ENCODE measurements around the gene GRAMD1B.
"Not testable (repeated sequence)": the region's sequence is repeated elsewhere in the genome, so short reads cannot be mapped to it uniquely, and the experiment has no call there.

Gene GRAMD1B

DNA sequence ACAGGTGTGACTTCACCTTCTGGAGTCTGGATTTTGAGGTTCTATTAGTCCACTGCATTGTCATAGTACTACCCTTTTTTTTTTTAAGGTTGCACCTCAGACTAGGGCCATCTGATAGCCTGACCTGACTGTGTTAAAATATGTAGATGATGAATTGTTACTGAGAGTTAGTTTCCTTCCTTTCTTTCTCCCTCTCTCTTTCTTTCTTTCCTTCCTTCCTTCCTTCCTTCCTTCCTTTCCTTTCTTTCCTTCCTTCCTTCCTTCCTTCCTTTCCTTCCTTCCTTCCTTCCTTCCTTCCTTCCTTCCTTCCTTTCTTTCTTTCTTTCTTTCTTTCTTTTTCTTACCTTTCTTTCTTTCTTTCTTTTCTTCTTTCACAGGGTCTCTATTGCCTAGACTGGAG is 83.2 kb downstream of the GRAMD1B start:
- not testable (repeated sequence) for DNase-seq

DNA sequence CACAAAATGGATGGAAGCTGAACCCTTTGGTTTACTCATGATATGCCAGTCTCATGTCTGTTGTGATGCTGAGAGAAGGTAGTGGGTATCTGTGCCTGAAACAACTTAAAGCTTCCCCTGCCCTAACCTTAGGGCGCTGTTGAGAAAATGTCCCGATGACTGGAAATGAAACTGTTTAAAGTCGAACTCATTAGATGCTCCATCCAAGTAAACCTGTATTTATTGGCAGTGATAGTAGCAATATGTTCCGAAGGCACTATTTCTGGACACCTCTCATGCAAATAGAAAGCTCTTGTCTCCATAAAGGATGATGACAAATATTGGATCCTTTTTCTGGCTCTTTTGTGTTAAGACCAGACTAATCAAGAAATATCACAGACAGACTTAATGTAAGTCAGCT is 86.2 kb downstream of the GRAMD1B start:
- DNase-seq = no peak

DNA sequence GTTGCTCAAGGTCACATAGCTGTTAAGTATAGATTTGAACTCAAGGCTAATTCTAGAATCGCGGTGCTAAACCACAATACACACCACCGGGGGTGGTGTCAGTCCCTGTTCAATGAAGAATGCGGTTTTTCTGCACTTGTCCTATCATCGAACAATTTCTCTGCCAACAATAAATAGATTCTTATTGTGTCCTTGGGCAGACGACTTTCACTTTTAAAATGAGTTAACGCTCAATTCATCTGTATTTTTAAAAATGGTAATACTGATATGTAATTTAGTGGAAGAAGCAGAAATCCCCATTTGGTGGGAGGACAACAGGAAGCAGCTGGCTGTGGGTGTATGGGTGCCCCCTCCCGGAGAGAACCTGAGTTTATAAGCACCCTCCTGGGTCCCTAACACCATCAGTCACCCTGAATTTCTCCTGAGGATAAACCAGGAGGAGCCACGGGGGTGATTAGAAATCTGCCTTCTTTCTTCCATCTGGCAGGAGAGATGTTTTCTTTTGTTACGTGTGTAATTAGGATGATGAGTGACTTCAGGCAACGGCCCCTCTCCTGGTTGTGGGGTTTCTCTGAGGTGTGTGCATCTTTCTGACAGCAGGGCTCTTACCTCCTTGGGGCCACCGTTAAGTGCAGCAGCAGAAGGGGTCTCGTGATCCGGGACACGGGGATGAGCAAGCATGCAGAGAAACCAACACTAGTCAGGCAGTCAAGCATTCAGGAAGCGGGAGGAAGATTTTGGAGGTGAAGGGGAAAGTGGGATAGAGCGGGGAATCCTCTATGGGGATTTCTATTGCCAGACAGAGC is 87.7 kb downstream of the GRAMD1B start:
- no peak for DNase-seq

DNA sequence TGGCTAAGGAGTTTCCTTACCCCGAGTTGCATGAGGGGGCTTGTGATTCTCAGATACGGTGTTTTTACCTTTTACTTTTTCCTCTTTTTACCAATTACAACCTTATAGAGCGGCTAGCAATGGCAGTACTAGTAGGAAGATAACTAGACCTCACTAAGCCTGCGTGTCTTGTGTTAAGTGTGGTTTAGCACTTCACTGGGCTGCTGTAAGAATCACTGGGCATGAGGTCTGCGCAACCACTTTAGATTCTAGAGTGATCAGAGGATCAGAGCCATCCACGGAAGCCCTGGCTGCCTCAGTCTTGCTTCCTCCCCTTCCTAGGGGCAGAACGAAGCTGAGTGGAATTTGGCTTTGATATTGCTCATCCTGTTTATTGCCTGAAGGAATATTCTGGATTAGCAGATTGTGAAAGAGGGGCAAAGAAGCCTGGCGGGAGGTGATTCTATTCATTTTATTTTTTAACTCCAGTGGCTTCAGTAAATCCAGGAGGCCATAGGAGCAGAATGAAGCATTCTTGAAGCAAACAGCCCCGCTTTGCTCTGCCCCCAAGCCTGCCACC is 88.5 kb downstream of the GRAMD1B start:
- no peak for DNase-seq

DNA sequence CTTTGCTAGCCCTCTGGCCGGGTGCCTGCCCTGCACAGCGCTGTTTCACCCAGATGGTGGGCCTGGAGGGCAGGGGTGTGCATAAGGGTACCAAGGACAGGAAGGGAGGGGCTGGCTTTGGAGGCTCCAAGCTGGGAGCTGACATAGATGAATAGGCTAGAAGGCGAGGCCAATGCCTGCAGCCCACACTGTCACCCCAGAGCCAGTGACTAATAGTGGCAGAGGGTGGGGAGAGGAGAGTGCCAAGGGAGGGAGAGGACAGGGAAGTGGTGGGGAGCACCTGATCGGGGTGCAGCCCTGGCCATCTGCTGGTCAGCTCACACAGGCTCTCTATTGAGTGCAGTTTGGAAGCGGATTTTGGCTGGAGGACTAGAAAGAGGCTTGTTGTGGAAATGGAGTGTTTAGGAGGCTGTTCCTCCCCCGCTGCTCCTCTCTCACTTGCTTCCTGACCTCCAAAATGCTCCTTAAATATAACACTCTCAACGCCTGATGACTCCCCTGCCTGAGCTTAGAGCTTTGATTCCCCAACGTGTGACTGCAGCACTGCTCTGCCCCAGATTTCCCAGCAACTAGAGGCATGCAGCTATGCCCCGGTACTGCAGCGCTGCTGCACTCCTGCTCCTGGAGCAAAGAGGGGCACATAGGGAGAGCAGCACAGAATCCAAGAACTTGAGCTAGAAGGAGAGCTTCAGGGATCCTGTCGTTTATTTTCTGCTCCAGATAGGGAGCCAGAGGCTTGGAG is 89.2 kb downstream of the GRAMD1B start:
- DNase-seq = no peak

DNA sequence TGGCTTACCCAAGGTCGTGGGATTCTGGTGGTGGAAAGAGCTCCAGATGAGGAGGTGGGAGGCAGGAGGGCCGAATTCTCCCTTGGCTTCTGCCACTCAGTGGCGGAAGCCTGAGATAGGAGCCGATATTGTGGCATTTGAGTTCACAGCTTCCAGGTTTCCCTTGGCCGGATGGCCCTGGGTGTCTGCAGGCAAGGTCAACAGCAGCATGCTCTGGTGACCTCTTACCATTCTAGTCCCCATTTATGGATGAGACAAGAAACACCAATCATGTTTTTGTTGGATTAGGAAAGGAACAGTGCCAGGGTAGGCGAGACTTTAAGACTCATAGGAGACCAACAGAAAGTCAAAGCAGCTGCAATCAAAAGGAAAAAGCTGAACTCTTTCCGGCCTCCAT is 89.7 kb downstream of the GRAMD1B start:
- no peak for DNase-seq

DNA sequence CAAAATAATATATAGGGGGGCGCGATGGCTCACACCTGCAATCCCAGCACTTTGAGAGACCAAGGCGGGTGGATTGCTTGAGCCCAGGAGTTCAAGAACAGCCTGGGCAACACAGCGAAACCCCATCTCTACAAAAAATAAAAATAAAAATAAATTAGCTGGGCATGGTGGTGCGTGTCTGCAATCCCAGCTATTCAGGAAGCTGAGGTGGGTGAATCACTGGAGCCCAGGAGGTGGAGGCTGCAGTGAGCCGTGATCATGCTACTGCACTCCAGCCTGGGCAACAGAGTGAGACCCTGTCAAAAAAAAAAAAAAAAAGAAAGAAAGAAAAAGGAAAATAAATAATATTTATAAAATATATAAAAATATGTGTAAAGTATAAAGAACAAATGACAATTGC is 90.4 kb downstream of the GRAMD1B start:
- DNase-seq = not testable (repeated sequence)

DNA sequence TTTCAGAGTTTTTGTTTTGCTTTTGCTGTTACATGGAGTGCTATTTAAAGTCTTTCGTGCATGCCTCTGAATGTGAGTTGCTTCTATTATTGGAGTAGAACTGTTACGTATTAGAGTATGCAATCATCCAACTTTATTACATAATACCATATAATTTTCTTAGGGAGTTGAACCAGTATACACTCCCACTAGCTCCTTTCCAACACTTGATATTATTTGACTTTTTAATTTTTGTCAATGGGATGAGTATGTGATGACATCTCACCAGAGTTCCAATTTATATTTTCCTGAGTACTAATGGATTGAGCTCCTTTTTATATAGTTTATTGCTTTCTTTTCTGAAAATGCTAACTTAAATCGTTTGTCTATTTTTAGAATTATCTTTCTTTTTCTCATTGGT is 90.9 kb downstream of the GRAMD1B start:
- no peak for DNase-seq

DNA sequence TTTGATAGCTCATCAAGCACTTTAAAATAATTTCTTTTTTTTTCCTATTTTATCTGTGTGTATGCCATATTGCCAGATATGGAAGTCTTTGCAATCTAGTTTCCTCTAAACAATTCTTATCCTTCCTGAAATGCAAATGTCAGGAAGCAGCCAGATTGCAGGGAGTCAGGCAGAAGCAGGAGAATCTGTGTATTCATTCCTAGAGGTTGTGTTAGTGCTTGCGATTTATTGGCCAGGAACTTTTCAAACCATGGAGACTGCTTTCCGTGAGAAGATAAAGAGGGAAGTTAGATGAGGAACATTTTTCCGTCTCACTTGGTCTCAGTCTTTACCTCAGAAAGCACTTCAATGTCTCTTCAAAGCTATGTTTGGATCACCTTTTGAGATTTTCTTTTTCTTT is 91.9 kb downstream of the GRAMD1B start:
- DNase-seq = no peak

DNA sequence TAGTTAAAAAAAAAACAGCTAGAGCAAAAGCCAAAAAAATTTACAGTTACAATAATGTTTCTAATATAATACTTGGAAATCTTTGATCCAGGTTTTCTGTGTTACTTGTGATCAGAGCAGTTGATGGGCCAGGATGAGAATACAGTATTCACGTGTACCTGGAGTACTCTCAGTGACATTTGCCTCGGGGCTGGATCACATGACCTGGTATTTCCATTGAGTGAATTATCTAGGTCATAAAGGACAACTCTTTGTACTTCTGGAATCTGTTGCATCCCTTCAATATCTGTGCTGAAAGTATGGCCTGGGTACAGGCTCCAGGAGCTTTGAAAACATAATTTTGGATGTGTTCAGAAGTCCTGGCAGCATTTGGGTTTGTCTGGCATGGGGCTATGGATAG is 93.5 kb downstream of the GRAMD1B start:
- DNase-seq = no peak

DNA sequence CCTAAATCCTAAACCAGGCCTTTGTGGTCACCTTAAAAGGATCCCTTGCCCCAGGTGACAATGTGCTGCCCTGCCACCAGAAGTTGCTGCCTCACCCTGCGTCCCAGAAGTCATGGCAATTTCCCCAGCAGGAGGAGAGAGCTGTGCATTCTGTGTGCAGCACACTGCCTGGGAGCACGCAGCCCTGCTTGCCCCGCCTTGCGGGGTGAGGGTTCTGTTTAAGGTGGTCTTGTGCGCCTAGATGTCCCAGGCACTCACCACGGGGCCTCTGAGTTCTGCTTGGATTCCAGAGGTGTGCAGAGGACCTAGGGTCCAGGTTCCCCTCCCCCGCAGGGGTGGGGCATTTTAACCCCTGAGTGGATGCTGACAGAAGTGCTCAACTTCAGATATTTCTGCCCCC is 95.0 kb downstream of the GRAMD1B start:
- DNase-seq = no peak

DNA sequence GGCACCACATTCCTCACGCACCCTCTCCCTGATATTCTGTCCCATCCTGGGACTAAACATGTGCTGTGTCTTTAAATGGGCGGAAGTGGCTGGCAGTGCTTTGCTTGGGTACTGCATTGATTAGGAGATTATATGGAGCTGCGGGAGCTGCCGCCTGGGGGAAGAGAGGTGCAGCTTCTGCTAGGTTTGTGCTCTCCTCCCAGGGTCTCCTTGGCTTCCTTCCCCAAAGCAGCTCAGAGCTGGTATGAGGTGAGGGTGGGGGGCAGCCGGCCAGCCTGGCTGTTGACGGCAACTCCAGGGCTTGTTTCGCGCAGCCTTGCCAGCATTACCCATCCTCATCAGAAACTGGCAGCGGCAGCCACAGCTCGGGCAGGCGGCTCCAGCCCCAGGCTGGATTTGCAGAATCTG is 95.4 kb downstream of the GRAMD1B start:
- DNase-seq = no peak

DNA sequence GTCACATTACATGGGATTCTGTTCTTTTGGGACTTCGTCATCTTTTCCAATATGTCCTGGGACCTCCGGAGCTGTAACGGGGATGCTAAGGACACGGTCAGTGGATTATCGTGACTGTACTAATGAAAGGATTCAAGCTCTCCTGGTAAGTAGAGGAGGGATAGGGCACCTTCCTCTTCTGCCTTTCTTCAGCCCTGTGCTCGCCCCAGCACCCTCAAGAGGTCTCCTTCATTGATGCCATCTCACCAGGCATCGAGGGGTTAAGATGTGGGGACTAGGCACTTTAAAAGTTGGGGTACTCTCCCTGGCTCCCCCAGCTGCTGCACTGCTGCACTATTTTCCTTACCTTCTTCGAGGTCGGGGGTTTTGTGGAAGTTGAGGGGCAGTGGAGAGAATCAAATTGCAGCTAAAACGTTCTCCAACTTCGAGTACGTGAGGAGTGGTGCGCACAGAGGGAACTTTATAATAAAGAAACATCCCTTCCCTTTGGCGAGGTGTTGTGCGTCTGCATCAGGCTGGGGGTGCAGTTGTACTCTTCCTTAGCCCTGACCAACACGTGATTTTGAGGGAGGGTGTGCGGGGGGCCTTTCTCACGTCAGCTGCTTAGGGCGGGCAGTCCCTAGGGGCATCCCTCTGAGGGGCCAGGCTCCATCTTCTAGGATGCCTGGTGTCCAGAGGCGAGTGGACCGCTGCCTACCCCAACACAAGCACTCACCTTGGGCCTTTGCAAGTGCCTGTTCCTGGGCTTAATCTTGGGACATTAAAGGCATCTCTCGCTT is 96.1 kb downstream of the GRAMD1B start:
- no peak for DNase-seq

DNA sequence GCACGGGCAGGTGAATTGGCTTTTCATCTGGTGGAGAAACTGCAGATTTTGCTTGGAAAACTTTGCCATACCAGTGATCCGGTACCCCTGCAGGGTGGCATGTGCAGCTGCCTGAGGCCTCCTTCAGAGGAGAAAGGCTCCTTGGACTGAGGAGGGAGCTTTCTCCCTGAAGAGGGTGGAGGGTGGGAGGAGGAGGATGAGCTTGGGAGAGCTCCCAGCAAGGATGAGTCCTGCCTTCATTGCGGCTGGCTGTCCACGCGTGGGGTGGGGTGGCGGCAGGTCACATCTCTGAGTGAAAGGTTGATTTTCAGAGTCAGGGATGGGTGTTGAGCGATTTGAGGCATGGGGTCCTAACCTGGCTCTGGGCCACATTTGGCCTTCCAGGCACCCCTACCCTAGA is 96.8 kb downstream of the GRAMD1B start:
- no peak for DNase-seq

DNA sequence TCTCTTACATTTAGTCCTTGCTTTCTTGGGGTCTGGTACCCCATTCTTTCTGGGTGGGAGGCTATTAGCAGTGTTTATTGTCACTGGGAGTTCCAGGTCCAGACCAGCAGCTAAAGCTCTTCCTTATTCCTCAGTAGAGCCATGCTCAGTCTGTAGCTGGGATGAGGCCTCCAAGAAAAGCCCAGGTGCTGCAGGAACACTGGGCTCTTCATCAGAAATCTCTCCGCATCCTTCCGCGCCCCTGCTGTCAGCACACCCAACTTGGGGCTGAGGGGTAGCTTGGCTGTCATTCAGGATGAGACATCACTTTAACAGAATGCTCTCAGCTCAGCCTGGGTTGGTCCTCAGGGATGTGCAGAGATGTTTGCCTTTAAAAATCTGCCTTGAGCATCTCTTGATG is 97.5 kb downstream of the GRAMD1B start:
- DNase-seq = no peak

DNA sequence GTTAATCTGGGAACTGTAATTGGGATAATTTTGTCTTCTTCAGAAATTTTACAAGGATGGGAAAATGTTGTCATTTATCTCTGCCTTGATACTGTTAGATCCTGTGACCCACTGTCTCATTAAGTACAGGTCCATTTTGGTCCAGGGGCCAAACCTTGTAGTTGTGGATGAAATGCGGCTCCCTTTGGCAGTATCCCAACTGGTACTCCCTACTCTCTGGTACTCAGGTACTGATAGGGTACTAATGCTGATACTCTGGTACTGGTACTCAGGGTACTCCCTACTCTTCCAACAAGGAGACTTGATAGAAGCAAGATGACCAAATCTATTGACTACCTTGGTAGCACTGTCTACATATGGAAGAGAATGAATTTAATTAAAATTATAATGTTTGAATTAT is 97.9 kb downstream of the GRAMD1B start:
- DNase-seq = no peak

DNA sequence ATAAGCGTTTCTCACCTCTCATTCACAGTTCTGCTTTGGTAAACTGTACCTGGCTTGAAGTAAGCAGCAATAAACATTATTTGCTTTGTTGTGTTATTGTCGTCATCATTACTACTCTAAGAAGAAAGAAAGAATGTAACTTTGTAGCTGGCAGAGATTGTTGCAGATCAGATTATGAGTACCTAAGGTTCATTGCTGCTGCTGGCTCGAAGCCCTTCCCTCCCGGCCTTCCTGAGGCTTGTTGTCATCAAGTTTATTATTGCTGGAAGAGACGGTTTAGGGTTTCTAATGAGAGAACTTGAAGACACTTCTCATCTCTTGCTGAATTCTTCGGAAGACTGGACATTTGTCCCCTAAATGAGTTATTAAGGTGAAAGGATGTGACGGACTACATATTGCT is 101.3 kb downstream of the GRAMD1B start:
- DNase-seq = no peak

DNA sequence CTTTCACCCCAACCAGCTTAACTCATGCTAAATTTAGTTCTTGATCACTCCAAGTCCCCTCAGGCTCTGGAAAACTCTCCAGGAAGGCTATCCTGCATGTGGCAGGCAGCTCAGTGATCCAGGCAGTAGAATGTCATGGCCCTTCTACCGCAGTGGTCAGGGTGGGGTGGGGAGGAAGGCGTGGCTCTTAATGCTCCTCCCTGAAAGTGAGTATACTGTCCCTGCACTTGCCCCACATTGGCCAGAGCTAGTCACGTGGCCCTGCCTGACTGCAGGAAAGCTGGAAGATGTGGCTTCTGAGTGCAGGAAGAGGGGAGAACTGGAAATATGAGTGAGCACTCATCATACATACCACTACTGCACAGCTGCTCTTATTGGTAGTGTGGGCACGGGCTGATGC is 102.1 kb downstream of the GRAMD1B start:
- DNase-seq = no peak

DNA sequence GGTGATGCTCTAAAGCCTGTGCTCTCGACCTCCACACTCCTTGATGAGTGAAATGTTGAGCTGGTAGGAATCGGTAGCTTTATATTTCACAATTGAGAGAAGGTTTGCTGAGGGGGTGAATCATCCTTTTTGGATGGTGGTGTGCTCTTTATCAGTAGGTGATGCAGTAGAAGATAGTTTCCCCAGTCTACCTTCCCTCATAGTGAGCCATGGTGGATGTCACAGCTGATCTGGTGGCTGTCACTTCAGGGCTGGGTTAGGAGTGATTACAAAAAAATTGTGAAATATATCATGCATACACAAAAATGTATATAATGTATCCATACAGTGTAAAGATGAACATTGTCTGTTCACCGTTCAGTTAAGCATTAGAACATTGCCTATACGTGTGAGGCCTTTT is 105.3 kb downstream of the GRAMD1B start:
- DNase-seq = no peak

DNA sequence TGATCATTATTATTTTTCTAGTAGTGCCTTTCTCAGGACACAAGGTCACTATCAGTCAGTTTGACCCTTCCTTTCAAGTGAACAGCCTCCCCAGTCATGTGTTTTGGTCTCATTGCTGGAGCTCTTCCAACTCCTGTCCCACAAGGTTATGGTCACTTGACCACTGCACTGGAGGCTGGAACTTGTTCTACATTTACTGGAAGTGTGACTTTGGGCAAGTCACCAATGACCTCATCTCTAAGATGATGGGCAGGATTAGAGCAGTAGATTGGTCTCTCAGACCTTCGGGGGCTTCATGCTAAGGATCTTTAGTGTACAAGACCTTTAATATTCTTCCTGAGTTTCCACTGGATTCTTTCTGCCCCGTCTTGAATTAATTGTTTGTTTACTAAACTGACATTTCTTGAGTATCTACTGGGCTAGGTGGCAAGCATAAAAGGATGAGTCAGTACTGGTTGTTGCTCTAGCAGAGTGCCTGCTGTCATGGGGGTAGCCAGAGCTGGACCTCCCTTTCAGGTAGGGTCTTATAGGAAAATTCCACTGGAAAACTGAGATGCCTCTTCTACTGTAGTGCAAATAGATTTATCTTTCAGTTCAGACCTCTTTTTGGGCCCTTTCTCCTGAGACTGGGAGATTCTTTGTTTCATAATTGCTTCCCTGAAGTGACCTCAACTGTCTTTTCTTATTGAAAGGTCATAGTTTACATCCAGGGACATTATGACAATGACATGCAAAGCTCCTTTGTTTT is 106.8 kb downstream of the GRAMD1B start:
- no peak for DNase-seq

DNA sequence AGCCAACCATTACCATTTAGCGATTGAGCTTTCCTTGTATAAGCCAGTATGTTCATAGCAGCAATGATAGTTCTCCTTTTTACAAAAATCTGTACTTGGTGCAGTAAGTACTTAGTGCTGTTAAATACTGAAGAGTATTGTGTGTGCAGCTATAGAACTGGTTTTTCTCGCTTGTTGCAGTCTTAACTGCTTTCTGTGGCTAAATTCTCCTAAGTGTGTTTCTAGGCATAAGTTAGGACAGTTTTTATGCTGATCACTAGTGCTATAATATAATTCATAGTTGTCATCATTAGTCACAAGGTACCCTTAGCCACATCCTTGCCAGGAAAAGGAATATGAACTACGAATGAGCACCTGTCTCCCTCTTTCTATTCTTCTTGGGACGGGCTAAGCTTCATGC is 107.7 kb downstream of the GRAMD1B start:
- no peak for DNase-seq

DNA sequence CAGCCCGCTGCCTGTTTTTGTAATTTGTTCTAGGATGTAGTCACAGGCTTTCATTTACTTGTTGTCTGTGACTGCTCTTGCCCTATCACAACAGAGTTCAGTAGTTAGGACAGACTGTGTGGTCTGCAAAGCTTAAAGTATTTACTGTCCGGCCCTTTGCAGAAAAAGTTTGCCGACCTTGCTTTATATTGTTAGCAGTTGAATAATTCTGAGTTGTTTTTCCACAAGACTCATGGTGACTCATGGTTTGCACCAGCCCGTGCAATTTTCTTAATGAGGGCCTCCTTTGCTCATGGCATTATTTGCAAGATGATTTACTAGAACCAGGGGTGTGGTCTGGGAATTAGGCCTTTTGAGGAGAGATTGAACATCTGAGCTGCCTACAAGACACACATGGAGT is 113.7 kb downstream of the GRAMD1B start:
- no peak for DNase-seq

Measured in activated naive CD4-positive, alpha-beta T cell (primary cell).